HepG2 (cell line): ENCODE results near the gene RAPGEF2. TPM values are rescaled to one million over a fixed set of nuclear protein-coding genes. Genes with fewer than 3 reads are reported as not detected.

ENCODE experiments used
- ATAC-seq: fragments of 200-7000 bp; cut with Tn5 transposase; 3 replicates; pipeline ENCODE4 v1.9.1; 2020; ENCODE audit warnings: mild to moderate bottlenecking, moderate library complexity
- BruUV-seq: library from RNA; stranded (reverse); fragments of 400-500 nt; replicated peaks from 2 replicates; lab custom pipeline; 2021; lab: Mats Ljungman, UMichigan
- CTCF ChIA-PET: fragments of 300-600 bp; formaldehyde crosslinking; extraction: SDS; loops from one replicate; lab custom pipeline; 2021; ENCODE audit warnings: low total read pairs, inconsistent platforms, low intra/inter-chr PET ratio; lab: Yijun Ruan, JAX
- POLR2A ChIA-PET: fragments of 350-600 bp; sonication (Branson Sonifier 250); formaldehyde crosslinking; loops from one replicate; lab custom pipeline; 2020; ENCODE audit warnings: antibody characterized with exemption, inconsistent platforms; lab: Yijun Ruan, JAX
- DNase-seq: peaks from one replicate; pipeline ENCODE4 v3.0.0-alpha.2; 2015; ENCODE audit warnings: low spot score
- FAIRE-seq: peaks from 3 replicates; lab custom pipeline; 2011; peaks lifted over from hg19 to GRCh38; lab: Jason Lieb, UNC
- H2AFZ ChIP-seq: one replicate; pipeline ENCODE4 v1.6.1; 2011; ENCODE audit warnings: low read length, inconsistent platforms
- H3K27ac ChIP-seq: fragments of 300-600 bp; 3 replicates; pipeline ENCODE4 v1.8.0; 2011; ENCODE audit warnings: mixed run types, mild to moderate bottlenecking, mixed read lengths, low read length, inconsistent platforms; ENCODE audit not compliant: insufficient read depth; ENCODE audit errors: extremely low read length
- H3K27me3 ChIP-seq, 2 experiments: fragments of 200-600 bp in 1 of 2; 2 replicates in 1 of 2; 3 replicates in 1 of 2; pipeline versions ENCODE4 v1.6.0 to v1.8.0; 2011; ENCODE audit warnings: low read length in 2 of 2, mild to moderate bottlenecking in 2 of 2, moderate library complexity in 2 of 2, inconsistent platforms in 1 of 2; ENCODE audit not compliant: insufficient read depth in 2 of 2, control insufficient read depth in 1 of 2
- H3K36me3 ChIP-seq, 2 experiments: fragments of 200-600 bp in 1 of 2; replicated peaks in 1 of 2; 2 replicates in 1 of 2; 3 replicates in 1 of 2; pipeline versions ENCODE4 v1.5.1 to v1.8.0; 2011; ENCODE audit warnings: low read length in 2 of 2, inconsistent platforms in 1 of 2; ENCODE audit not compliant: insufficient read depth in 2 of 2, control insufficient read depth in 1 of 2
- H3K4me1 ChIP-seq: 2 replicates; pipeline ENCODE4 v1.5.1; 2012; ENCODE audit warnings: low read length, inconsistent platforms; ENCODE audit not compliant: insufficient read depth
- H3K4me2 ChIP-seq: 2 replicates; pipeline ENCODE4 v1.6.0; 2011; ENCODE audit warnings: low read depth, low read length, inconsistent platforms
- H3K4me3 ChIP-seq, 3 experiments: fragments of 200-600 bp in 1 of 3; sonication (generic), shearing (Covaris generic) in 1 of 3; replicated peaks in 1 of 3; 2 replicates each; pipeline ENCODE4 v1.5.1; 2011 to 2016; ENCODE audit warnings: low read length in 3 of 3, inconsistent platforms in 2 of 3, low read depth in 2 of 3, mild to moderate bottlenecking in 2 of 3, control low read depth in 1 of 3, mixed read lengths in 1 of 3; ENCODE audit not compliant: insufficient read depth in 1 of 3
- H3K79me2 ChIP-seq: one replicate; pipeline ENCODE4 v1.6.1; 2011; ENCODE audit warnings: low read length, inconsistent platforms; ENCODE audit not compliant: insufficient read depth
- H3K9ac ChIP-seq: 2 replicates; pipeline ENCODE4 v1.6.0; 2011; ENCODE audit warnings: mild to moderate bottlenecking, low read depth, low read length, inconsistent platforms; ENCODE audit not compliant: insufficient read depth
- H3K9me3 ChIP-seq: 2 replicates; pipeline ENCODE4 v1.5.1; 2012; ENCODE audit warnings: mild to moderate bottlenecking, low read length
- H4K20me1 ChIP-seq: 2 replicates; pipeline ENCODE4 v1.6.0; 2011; ENCODE audit warnings: inconsistent platforms, mild to moderate bottlenecking, low read length, moderate library complexity; ENCODE audit not compliant: insufficient read depth
- ASH2L ChIP-seq: fragments of 300-600, 200-600 bp; sonication (generic); IDR thresholded peaks from 2 replicates; pipeline ENCODE4 v1.7.0; 2017; ENCODE audit warnings: low read depth, mild to moderate bottlenecking, moderate library complexity, mixed read lengths, low read length; ENCODE audit not compliant: insufficient read length
- BCL6 ChIP-seq: IDR thresholded peaks from 2 replicates; pipeline ENCODE4 v1.6.1; 2016; ENCODE audit warnings: missing genetic modification reagents, missing compliant biosample characterization
- FOXK1 ChIP-seq: sonication (generic); formaldehyde crosslinking; IDR thresholded peaks from 2 replicates; pipeline ENCODE4 v1.4.0; 2020; ENCODE audit warnings: low read depth, missing genetic modification reagents, borderline replicate concordance
- HDAC1 ChIP-seq: sonication (generic); formaldehyde crosslinking; IDR thresholded peaks from 2 replicates; pipeline ENCODE4 v1.5.1; 2020; ENCODE audit warnings: mild to moderate bottlenecking, missing genetic modification reagents
- HNRNPK ChIP-seq: fragments of 200-400 bp; formaldehyde crosslinking; IDR thresholded peaks from 2 replicates; pipeline ENCODE4 v1.6.1; 2018; ENCODE audit warnings: low read length, low read depth, moderate library complexity, mild to moderate bottlenecking; ENCODE audit not compliant: poor library complexity, severe bottlenecking
- KDM2A ChIP-seq: sonication (generic); formaldehyde crosslinking; IDR thresholded peaks from 2 replicates; pipeline ENCODE4 v1.4.0; 2020; ENCODE audit warnings: low read depth, missing genetic modification reagents, borderline replicate concordance
- NRL ChIP-seq: sonication (generic); formaldehyde crosslinking; IDR thresholded peaks from 2 replicates; pipeline ENCODE4 v1.5.0; 2020; ENCODE audit warnings: missing genetic modification reagents, mild to moderate bottlenecking, moderate library complexity, borderline replicate concordance
- PHF8 ChIP-seq: sonication (generic); formaldehyde crosslinking; IDR thresholded peaks from 2 replicates; pipeline ENCODE4 v1.5.0; 2020; ENCODE audit warnings: missing genetic modification reagents
- POGZ ChIP-seq: sonication (generic); formaldehyde crosslinking; IDR thresholded peaks from 2 replicates; pipeline ENCODE4 v1.4.0; 2020; ENCODE audit warnings: mild to moderate bottlenecking, missing genetic modification reagents
- SP4 ChIP-seq: sonication (generic); formaldehyde crosslinking; IDR thresholded peaks from 2 replicates; pipeline ENCODE4 v1.8.1; 2023; ENCODE audit warnings: mild to moderate bottlenecking, missing genetic modification reagents
- TCF7 ChIP-seq: sonication (generic); IDR thresholded peaks from 2 replicates; pipeline ENCODE4 v1.6.1; 2016; ENCODE audit warnings: antibody characterized with exemption, low read depth
- TEAD3 ChIP-seq: optimal IDR thresholded peaks from 2 replicates; pipeline ENCODE3; 2016; ENCODE audit warnings: borderline replicate concordance
- THYN1 ChIP-seq: sonication (generic); formaldehyde crosslinking; IDR thresholded peaks from 2 replicates; pipeline ENCODE4 v1.8.1; 2023; ENCODE audit warnings: low read depth, mild to moderate bottlenecking, moderate library complexity, missing genetic modification reagents, borderline replicate concordance
- ZBTB1 ChIP-seq: sonication (generic); formaldehyde crosslinking; IDR thresholded peaks from 2 replicates; pipeline ENCODE4 v1.4.0; 2020; ENCODE audit warnings: missing genetic modification reagents, borderline replicate concordance
- ZBTB8A ChIP-seq: sonication (generic); formaldehyde crosslinking; IDR thresholded peaks from 2 replicates; pipeline ENCODE4 v1.4.0; 2020; ENCODE audit warnings: mild to moderate bottlenecking, low read depth, missing genetic modification reagents, borderline replicate concordance
- ZFP41 ChIP-seq: sonication (generic); formaldehyde crosslinking; IDR thresholded peaks from 2 replicates; pipeline ENCODE4 v1.4.0; 2020; ENCODE audit warnings: mild to moderate bottlenecking, missing genetic modification reagents, borderline replicate concordance
- ZNF207 ChIP-seq: fragments of 450-650 bp; IDR thresholded peaks from 2 replicates; pipeline ENCODE4 v1.6.1; 2016; ENCODE audit warnings: antibody characterized with exemption, borderline replicate concordance
- ZNF567 ChIP-seq: sonication (generic); formaldehyde crosslinking; IDR thresholded peaks from 2 replicates; pipeline ENCODE4 v1.8.1; 2023; ENCODE audit warnings: mild to moderate bottlenecking, missing genetic modification reagents, borderline replicate concordance
- WGBS: methylation state at CpG from one replicate; pipeline ENCODE4 v1.1.6; 2017; ENCODE audit warnings: low lambda C conversion rate; 5-methylcytosine and 5-hydroxymethylcytosine counted together
- in situ Hi-C: cut with HindIII; loops from 2 replicates; pipeline ENCODE4 v1.10.0; 2017; ENCODE audit warnings: low pct_unique_long_range_greater_than_20kb; ENCODE audit not compliant: extremely low pct_ligation_motif_present
- intact Hi-C: fragments of 100-400 bp; cut with micrococcal nuclease; formaldehyde crosslinking; loops from one replicate; pipeline ENCODE4 v1.10.0; 2022; ENCODE audit not compliant: unreplicated experiment
- polyA plus RNA-seq, 8 experiments: library from polyadenylated mRNA; depleted of rRNA in 3 of 8; stranded (reverse) in 7 of 8; unstranded in 1 of 8; fragments of >200 nt; fragmentation: Illumina TruSeq in 4 of 8; extraction: Trizol in 4 of 8; gene quantifications; 2 replicates each; pipeline versions ENCODE4 v1.2.1 to v1.2.3, GENCODE V29; 2011 to 2016; ENCODE audit warnings: low read depth in 4 of 8, missing spikeins in 1 of 8, mixed read lengths in 1 of 8; ENCODE audit not compliant: insufficient read depth in 1 of 8
- total RNA-seq, 5 experiments: library from RNA; depleted of rRNA; stranded (reverse); fragments of >200 nt; fragmentation: Illumina TruSeq; extraction: Trizol; gene quantifications; 2 replicates each; pipeline ENCODE4 v1.2.3, GENCODE V29; 2016; ENCODE audit warnings: low read depth in 1 of 5
- TF ChIP-seq, protein P1 (sequence below): IDR thresholded peaks from 2 replicates; pipeline ENCODE4 v1.6.1; 2016; ENCODE audit warnings: low read depth

Gene RAPGEF2
- total and polyA plus RNA-seq, 2 of the 13 experiments (the other 11 are each of a cell fraction or from before 2014, with no cell fraction given), result 19.2 to 23.0 TPM

DNA sequence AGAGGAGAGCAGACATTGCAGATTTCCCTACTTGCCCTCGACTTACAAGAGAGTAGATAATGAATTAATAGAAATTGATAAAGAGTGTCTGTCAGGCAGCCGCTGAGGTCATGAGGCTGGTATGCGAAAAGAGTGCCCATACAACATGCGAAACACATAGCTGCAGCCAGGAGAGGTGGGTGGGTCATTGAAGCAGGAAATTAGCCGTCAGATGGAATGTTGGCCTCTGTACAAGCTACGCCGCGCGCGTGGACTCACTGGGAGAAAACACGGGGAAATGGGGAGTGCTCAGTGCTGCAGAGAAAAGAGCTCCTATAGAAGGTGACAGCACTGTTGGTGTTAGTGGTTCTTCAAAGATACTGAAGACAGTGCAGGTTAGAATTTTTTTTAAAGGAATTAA is 125.1 kb downstream of the RAPGEF2 start:
- WGBS, result 92% methylated on average over 11 of the region's 11 CpGs
- H3K9ac ChIP-seq, result no peak overlapping the region
- no peak for FAIRE-seq
- ATAC-seq, result no peak
- H4K20me1 ChIP-seq, result no peaks in the 10 kb centered on the region
- no peak overlapping the region for H3K4me3 ChIP-seq
- no peaks in the 10 kb centered on the region for H3K9me3 ChIP-seq
- H3K79me2 ChIP-seq, result no peaks in the 10 kb centered on the region
- TF ChIP-seq ZBTB1 (CRISPR knock-in tag), result no peak
- TF ChIP-seq ZNF567, result no peak
- no peak for TF ChIP-seq TCF7
- no peak for TF ChIP-seq SP4 (CRISPR knock-in tag)
- no TSS peak for BruUV-seq
- H3K27me3 ChIP-seq, result no peaks in the 10 kb centered on the region
- POLR2A ChIA-PET, result no interaction called here
- H3K4me2 ChIP-seq, result no peak overlapping the region
- no peaks in the 10 kb centered on the region for H3K36me3 ChIP-seq
- peak; percentile 3 for DNase-seq
- H3K4me1 ChIP-seq, result peaks cover 35% of the 10 kb centered on the region
- in situ Hi-C loops, result no loop called here
- H3K27ac ChIP-seq, result no peak overlapping the region
- H2AFZ ChIP-seq, result no peak overlapping the region
- CTCF ChIA-PET, result no interaction called here
- intact Hi-C loops, result loop anchor here (2.0 kb wide), 1 partner anchor 13 kb away; no protein-coding TSS in a partner anchor

DNA sequence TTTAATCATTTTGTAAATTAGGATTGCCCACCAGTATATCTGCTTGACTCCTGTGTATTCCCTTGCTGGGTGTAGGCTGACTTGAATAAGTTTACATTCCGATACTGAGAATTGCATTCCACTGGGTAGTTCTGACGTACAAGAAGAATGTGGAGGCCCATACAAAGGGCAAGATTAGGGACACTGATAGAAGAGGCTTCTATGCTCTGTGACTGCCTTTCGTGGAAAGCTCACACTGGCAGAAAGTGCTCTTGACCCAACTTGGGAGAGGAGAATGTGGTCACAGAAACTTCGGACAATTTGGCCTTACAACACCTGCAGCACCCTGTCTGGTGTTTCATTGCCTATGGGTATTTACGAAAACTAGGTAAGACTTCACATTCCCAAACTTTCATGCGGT is 126.3 kb downstream of the RAPGEF2 start:
- peak; percentile 84 for ATAC-seq
- FAIRE-seq, result no peak
- in situ Hi-C loops, result no loop called here
- Histone ChIP-seq H2AFZ (no peak overlapping the region), H3K4me1 (peaks cover 30% of the 10 kb centered on the region), H3K9me3 (no peaks in the 10 kb centered on the region), H4K20me1 (no peaks in the 10 kb centered on the region), H3K79me2 (no peaks in the 10 kb centered on the region), H3K9ac (no peak overlapping the region), H3K27me3 (no peaks in the 10 kb centered on the region), H3K27ac (peak overlapping the region; percentile 19), H3K4me2 (peak overlapping the region; percentile 31; the same call in 1 of the 2 replicates), H3K4me3 (no peak overlapping the region), H3K36me3 (no peaks in the 10 kb centered on the region)
- DNase-seq, result peak; percentile 80
- WGBS, result 68% methylated on average over 5 of the region's 6 CpGs
- POLR2A ChIA-PET, result no interaction called here
- TF ChIP-seq FOXK1 (CRISPR knock-in tag) (no peak), NRL (no peak), TEAD3 (CRISPR knock-in tag) (peak; percentile 19), HDAC1 (CRISPR knock-in tag) (no peak), ZBTB8A (CRISPR knock-in tag) (no peak), ZNF207 (no peak), POGZ (CRISPR knock-in tag) (0 out of 2 replicates have a peak, but pooled peaks have one; percentile 17), KDM2A (CRISPR knock-in tag) (no peak), HNRNPK (no peak), PHF8 (CRISPR knock-in tag) (no peak), ZFP41 (no peak), ASH2L (peak; percentile 7), BCL6 (CRISPR knock-in tag) (peak; percentile 52; the same call in 1 of the 2 replicates), THYN1 (CRISPR knock-in tag) (no peak)
- TF ChIP-seq, protein P1, sequence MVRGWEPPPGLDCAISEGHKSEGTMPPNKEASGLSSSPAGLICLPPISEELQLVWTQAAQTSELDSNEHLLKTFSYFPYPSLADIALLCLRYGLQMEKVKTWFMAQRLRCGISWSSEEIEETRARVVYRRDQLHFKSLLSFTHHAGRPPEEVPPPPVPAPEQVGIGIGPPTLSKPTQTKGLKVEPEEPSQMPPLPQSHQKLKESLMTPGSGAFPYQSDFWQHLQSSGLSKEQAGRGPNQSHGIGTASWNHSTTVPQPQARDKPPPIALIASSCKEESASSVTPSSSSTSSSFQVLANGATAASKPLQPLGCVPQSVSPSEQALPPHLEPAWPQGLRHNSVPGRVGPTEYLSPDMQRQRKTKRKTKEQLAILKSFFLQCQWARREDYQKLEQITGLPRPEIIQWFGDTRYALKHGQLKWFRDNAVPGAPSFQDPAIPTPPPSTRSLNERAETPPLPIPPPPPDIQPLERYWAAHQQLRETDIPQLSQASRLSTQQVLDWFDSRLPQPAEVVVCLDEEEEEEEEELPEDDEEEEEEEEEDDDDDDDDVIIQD (CRISPR knock-in tag), result peak; percentile 52; the same call in 1 of the 2 replicates
- no TSS peak for BruUV-seq
- intact Hi-C loops, result no loop called here
- CTCF ChIA-PET, result no interaction called here
